Pancreas (tissue), 10 donors: Measurements from ENCODE around the gene PTPRR. TPM values are rescaled to one million over a fixed set of nuclear protein-coding genes. Genes with fewer than 3 reads are reported as not detected.

Experiments used
- ATAC-seq, 4 donors: fragments of 200-7000 bp; cut with Tn5 transposase; one replicate each; pipeline versions ENCODE4 v1.8.0 to v1.9.1; 2020; ENCODE audit warnings: mild to moderate bottlenecking in 4 of 4, moderate library complexity in 4 of 4
- DNase-seq, 6 donors: peaks; one replicate each; pipeline ENCODE4 v3.0.0-alpha.2; 2020
- FAIRE-seq: peaks from 2 replicates; lab custom pipeline; 2012; peaks lifted over from hg19 to GRCh38; lab: Jason Lieb, UNC
- H3K27ac ChIP-seq, 4 donors: fragments of 200-600 bp; sonication (generic); 1 replicate in 3 of 4; 2 replicates in 1 of 4; pipeline versions ENCODE4 v1.5.0 to v1.8.0; 2020
- H3K27me3 ChIP-seq, 4 donors: fragments of 200-600 bp; one replicate each; pipeline ENCODE4 v1.8.0; 2021
- H3K36me3 ChIP-seq, 3 donors: fragments of 200-600 bp; sonication (generic) in 1 of 3; one replicate each; pipeline versions ENCODE4 v1.5.0 to v1.8.0; 2020 to 2021
- H3K4me1 ChIP-seq, 3 donors: fragments of 200-600 bp; one replicate each; pipeline ENCODE4 v1.8.0; 2021
- H3K4me3 ChIP-seq, 4 donors: fragments of 200-600 bp; sonication (generic) in 2 of 4; one replicate each; pipeline versions ENCODE4 v1.5.0 to v1.8.0; 2020 to 2021
- H3K9me3 ChIP-seq, 4 donors: fragments of 200-600 bp; one replicate each; pipeline ENCODE4 v1.8.0; 2021
- CTCF ChIP-seq, 4 donors: fragments of 200-600 bp; sonication (generic) in 3 of 4; IDR thresholded peaks; one replicate each; pipeline versions ENCODE4 v1.5.0 to v1.8.0; 2021; ENCODE audit warnings: antibody characterized with exemption in 4 of 4
- WGBS, 2 donors: extraction: QIAGEN DNeasy Blood & Tissue Kit; methylation state at CpG; one replicate each; pipeline ENCODE4 v1.1.7; 2013; 5-methylcytosine and 5-hydroxymethylcytosine counted together
- intact Hi-C, 3 donors: fragments of 100-400 bp; cut with DNase I; formaldehyde crosslinking; loops; one replicate each; pipeline versions ENCODE4 v1.11.1 to v1.14.2; 2022
- polyA plus RNA-seq, 2 donors: library from polyadenylated mRNA; stranded (reverse); fragments of 200-250 nt; gene quantifications; one replicate each; pipeline ENCODE4 v1.2.3, GENCODE V29; 2013
- total RNA-seq, 6 donors: library from RNA; stranded (reverse); fragmentation: NEBNext Ultra II Directional in 4 of 6; extraction: Animal tissue kit (Norgen Biotek cat#: 25700) in 4 of 6; gene quantifications; one replicate each; pipeline versions ENCODE4 v1.2.1 to v1.2.4, GENCODE V29; 2021 to 2023
- donor health status: healthy with polysubstance abuse.
- donor health status: DM: no; HTN: no; CAD: no; lungs with moderate emphysema.
- donor health status: DM: no; HTN: no; CAD: no.
- donor health status: control.
- donor health status: control.
- donor health status: Bipolar disorder and iron deficiency.
- donor health status: DM: yes; HTN: yes; CAD: no.
- donor health status: DM: no; HTN: no; CAD: no.
- donor health status: DM: no; HTN: no; CAD: no.
- donor health status: DM: yes; HTN: yes; CAD: no.

Gene PTPRR
- total and polyA plus RNA-seq, 8 donors: 0.14 to 0.72 (median 0.23) TPM; not detected in 3

GRCh38 chr12:70830221-70831061, 90.1 kb downstream of the PTPRR start:
- no peak for TF ChIP-seq CTCF (IDR thresholded peaks at IDR 0.05)
- 66 to 76% methylated on average over 4 of the region's 4 CpGs for WGBS, 2 donors
- H3K4me1 ChIP-seq: no peaks in the 10 kb centered on the region
- DNase-seq: no peak
- FAIRE-seq: no peak
- ATAC-seq: no peak
- intact Hi-C loops: no loop called here
- no peaks in the 10 kb centered on the region for H3K9me3 ChIP-seq
- H3K4me3 ChIP-seq: no peak overlapping the region
- no peak overlapping the region for H3K27ac ChIP-seq
- no peaks in the 10 kb centered on the region for H3K36me3 ChIP-seq
- H3K27me3 ChIP-seq: no peaks in the 10 kb centered on the region

GRCh38 chr12:70829070-70829469, 91.5 kb downstream of the PTPRR start:
- no peaks in the 10 kb centered on the region for H3K36me3 ChIP-seq
- no peaks in the 10 kb centered on the region for H3K27me3 ChIP-seq
- 79 to 83% methylated on average over 1 of the region's 1 CpG for WGBS, 2 donors
- intact Hi-C loops: no loop called here
- TF ChIP-seq CTCF (IDR thresholded peaks at IDR 0.05): no peak
- no peaks in the 10 kb centered on the region for H3K4me1 ChIP-seq
- no peak overlapping the region for H3K27ac ChIP-seq
- H3K4me3 ChIP-seq: no peak overlapping the region
- no peaks in the 10 kb centered on the region for H3K9me3 ChIP-seq
- FAIRE-seq (no peak), ATAC-seq (no peak), DNase-seq (no peak)

- no peak for TF ChIP-seq CTCF (IDR thresholded peaks at IDR 0.05)
- Histone ChIP-seq H3K36me3 (no peaks in the 10 kb centered on the region), H3K9me3 (no peaks in the 10 kb centered on the region), H3K27me3 (no peaks in the 10 kb centered on the region), H3K27ac (no peak overlapping the region), H3K4me3 (no peak overlapping the region), H3K4me1 (no peaks in the 10 kb centered on the region)
- WGBS, 2 donors: 69 to 80% methylated on average over 2 of the region's 2 CpGs
- DNase-seq (no peak), FAIRE-seq (no peak), ATAC-seq (no peak)
- intact Hi-C loops: no loop called here
Observed at GRCh38 chr12:70828351-70828750, 92.2 kb downstream of the PTPRR start.

- intact Hi-C loops: no loop called here
- no peak overlapping the region for H3K27ac ChIP-seq
- no peaks in the 10 kb centered on the region for H3K4me1 ChIP-seq
- ATAC-seq (no peak), DNase-seq (no peak), FAIRE-seq (no peak)
- no peaks in the 10 kb centered on the region for H3K9me3 ChIP-seq
- no peak overlapping the region for H3K4me3 ChIP-seq
- TF ChIP-seq CTCF (IDR thresholded peaks at IDR 0.05): no peak
- 62 to 73% methylated on average over 3 of the region's 3 CpGs for WGBS, 2 donors
- H3K36me3 ChIP-seq: no peaks in the 10 kb centered on the region
- H3K27me3 ChIP-seq: no peaks in the 10 kb centered on the region
Observed at GRCh38 chr12:70826156-70826555, 94.4 kb downstream of the PTPRR start.

GRCh38 chr12:70824511-70824910, 96.0 kb downstream of the PTPRR start:
- FAIRE-seq: no peak
- DNase-seq: no peak
- Histone ChIP-seq H3K27me3 (no peaks in the 10 kb centered on the region), H3K36me3 (no peaks in the 10 kb centered on the region), H3K4me3 (no peak overlapping the region), H3K27ac (no peak overlapping the region), H3K9me3 (no peaks in the 10 kb centered on the region), H3K4me1 (no peaks in the 10 kb centered on the region)
- no peak for ATAC-seq
- 26 to 38% methylated on average over 4 of the region's 4 CpGs for WGBS, 2 donors
- intact Hi-C loops: no loop called here
- TF ChIP-seq CTCF (IDR thresholded peaks at IDR 0.05): no peak
